ENCODE results near the gene PSAT1. TPM values are rescaled to one million over a fixed set of nuclear protein-coding genes. Genes with fewer than 3 reads are reported as not detected.
A peak's percentile ranks its signal among the peaks of the same experiment; 100 is the strongest.

PSAT1 gene
- total and polyA plus RNA-seq, 2 of the 13 experiments (the other 11 are each of a cell fraction or from before 2014, with no cell fraction given) = 135 to 229 TPM

DNA sequence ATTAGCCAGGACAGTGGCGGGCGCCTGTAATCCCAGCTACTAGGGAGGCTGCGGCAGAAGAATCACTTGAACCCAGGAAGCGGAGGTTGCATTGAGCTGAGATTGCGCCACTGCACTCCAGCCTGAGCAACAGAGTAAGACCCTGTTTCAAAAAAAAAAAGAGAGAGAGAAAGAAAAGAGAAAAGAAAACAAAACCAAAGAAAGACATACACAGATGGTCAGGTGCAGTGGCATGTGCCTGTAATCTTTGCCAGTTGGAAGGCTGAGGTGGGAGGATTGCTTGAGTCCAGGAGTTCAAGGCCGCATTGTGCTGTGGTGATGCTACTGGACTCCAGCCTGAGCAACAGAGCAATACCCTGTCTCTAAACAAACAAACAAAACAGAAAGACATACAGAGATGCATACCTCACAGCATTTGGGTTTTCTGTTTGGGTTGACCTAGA lies 10.0 kb upstream of the PSAT1 start (continued):
- TF ChIP-seq GPN1 (CRISPR knock-in tag; IDR thresholded peaks at IDR 0.05; ENCODE audit: borderline replicate concordance) (no peak), ZNF329 (CRISPR knock-in tag; IDR thresholded peaks at IDR 0.05; ENCODE audit: low read depth) (no peak), POGZ (CRISPR knock-in tag; IDR thresholded peaks at IDR 0.05) (peak; percentile 88), SP2 (CRISPR knock-in tag; IDR thresholded peaks at IDR 0.05) (no peak), CBX2 (IDR thresholded peaks at IDR 0.05; ENCODE audit: low read depth, low read length) (no peak), CBX2 (CRISPR knock-in tag; IDR thresholded peaks at IDR 0.05; ENCODE audit: low read depth) (no peak), RAD51 (IDR thresholded peaks at IDR 0.05; ENCODE audit: borderline replicate concordance) (peak; percentile 28; the same call in 1 of the 2 replicates), THYN1 (CRISPR knock-in tag; IDR thresholded peaks at IDR 0.05; ENCODE audit: borderline replicate concordance, low read depth) (peak; percentile 38; the same call in 1 of the 2 replicates), CHCHD3 (CRISPR knock-in tag; IDR thresholded peaks at IDR 0.05) (no peak), KLF9 (CRISPR knock-in tag; IDR thresholded peaks at IDR 0.05; ENCODE audit: low read depth) (no peak), ZFP90 (CRISPR knock-in tag; IDR thresholded peaks at IDR 0.05; ENCODE audit: borderline replicate concordance) (no peak), NCOA1 (CRISPR knock-in tag; IDR thresholded peaks at IDR 0.05) (peak; percentile 56; the same call in 1 of the 2 replicates), ZNF296 (CRISPR knock-in tag; conservative IDR thresholded peaks at IDR 0.05) (no peak), NCOR1 (IDR thresholded peaks at IDR 0.05; ENCODE audit: borderline replicate concordance, low read length) (peak; percentile 84), SP1 (IDR thresholded peaks at IDR 0.05) (no peak), SP1 (CRISPR knock-in tag; IDR thresholded peaks at IDR 0.05) (no peak), ZNF781 (CRISPR knock-in tag; IDR thresholded peaks at IDR 0.05; ENCODE audit: borderline replicate concordance, not compliant biosample characterization) (no peak), HDAC2 (CRISPR knock-in tag; IDR thresholded peaks at IDR 0.05) (peak; percentile 92), ZNF143 (CRISPR knock-in tag; IDR thresholded peaks at IDR 0.05) (no peak), ZNF792 (CRISPR knock-in tag; IDR thresholded peaks at IDR 0.05) (0 out of 2 replicates have a peak, but pooled peaks have one; percentile 19), RNF2 (conservative IDR thresholded peaks at IDR 0.05; ENCODE audit: low read depth) (0 out of 2 replicates have a peak, but pooled peaks have one; percentile 20)
- TF ChIP-seq, protein P1, sequence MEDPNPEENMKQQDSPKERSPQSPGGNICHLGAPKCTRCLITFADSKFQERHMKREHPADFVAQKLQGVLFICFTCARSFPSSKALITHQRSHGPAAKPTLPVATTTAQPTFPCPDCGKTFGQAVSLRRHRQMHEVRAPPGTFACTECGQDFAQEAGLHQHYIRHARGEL (CRISPR knock-in tag; IDR thresholded peaks at IDR 0.05) = no peak
- TF ChIP-seq, protein P2, sequence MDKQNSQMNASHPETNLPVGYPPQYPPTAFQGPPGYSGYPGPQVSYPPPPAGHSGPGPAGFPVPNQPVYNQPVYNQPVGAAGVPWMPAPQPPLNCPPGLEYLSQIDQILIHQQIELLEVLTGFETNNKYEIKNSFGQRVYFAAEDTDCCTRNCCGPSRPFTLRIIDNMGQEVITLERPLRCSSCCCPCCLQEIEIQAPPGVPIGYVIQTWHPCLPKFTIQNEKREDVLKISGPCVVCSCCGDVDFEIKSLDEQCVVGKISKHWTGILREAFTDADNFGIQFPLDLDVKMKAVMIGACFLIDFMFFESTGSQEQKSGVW (CRISPR knock-in tag; IDR thresholded peaks at IDR 0.05; ENCODE audit: borderline replicate concordance) = no peak
- TF ChIP-seq, protein P3, sequence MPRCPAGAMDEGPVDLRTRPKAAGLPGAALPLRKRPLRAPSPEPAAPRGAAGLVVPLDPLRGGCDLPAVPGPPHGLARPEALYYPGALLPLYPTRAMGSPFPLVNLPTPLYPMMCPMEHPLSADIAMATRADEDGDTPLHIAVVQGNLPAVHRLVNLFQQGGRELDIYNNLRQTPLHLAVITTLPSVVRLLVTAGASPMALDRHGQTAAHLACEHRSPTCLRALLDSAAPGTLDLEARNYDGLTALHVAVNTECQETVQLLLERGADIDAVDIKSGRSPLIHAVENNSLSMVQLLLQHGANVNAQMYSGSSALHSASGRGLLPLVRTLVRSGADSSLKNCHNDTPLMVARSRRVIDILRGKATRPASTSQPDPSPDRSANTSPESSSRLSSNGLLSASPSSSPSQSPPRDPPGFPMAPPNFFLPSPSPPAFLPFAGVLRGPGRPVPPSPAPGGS (CRISPR knock-in tag; IDR thresholded peaks at IDR 0.05) = no peak
- TF ChIP-seq, protein P4, sequence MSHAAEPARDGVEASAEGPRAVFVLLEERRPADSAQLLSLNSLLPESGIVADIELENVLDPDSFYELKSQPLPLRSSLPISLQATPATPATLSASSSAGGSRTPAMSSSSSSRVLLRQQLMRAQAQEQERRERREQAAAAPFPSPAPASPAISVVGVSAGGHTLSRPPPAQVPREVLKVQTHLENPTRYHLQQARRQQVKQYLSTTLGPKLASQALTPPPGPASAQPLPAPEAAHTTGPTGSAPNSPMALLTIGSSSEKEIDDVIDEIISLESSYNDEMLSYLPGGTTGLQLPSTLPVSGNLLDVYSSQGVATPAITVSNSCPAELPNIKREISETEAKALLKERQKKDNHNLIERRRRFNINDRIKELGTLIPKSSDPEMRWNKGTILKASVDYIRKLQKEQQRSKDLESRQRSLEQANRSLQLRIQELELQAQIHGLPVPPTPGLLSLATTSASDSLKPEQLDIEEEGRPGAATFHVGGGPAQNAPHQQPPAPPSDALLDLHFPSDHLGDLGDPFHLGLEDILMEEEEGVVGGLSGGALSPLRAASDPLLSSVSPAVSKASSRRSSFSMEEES (CRISPR knock-in tag; IDR thresholded peaks at IDR 0.05) = peak; percentile 82; the same call in 1 of the 2 replicates
- TF ChIP-seq, protein P5, sequence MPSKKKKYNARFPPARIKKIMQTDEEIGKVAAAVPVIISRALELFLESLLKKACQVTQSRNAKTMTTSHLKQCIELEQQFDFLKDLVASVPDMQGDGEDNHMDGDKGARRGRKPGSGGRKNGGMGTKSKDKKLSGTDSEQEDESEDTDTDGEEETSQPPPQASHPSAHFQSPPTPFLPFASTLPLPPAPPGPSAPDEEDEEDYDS (CRISPR knock-in tag; IDR thresholded peaks at IDR 0.05) = peak; percentile 24; the same call in 1 of the 2 replicates
- TF ChIP-seq, protein P6, sequence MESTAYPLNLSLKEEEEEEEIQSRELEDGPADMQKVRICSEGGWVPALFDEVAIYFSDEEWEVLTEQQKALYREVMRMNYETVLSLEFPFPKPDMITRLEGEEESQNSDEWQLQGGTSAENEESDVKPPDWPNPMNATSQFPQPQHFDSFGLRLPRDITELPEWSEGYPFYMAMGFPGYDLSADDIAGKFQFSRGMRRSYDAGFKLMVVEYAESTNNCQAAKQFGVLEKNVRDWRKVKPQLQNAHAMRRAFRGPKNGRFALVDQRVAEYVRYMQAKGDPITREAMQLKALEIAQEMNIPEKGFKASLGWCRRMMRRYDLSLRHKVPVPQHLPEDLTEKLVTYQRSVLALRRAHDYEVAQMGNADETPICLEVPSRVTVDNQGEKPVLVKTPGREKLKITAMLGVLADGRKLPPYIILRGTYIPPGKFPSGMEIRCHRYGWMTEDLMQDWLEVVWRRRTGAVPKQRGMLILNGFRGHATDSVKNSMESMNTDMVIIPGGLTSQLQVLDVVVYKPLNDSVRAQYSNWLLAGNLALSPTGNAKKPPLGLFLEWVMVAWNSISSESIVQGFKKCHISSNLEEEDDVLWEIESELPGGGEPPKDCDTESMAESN (CRISPR knock-in tag; conservative IDR thresholded peaks at IDR 0.05) = peak; percentile 63; the same call in 1 of the 2 replicates

Data from HepG2 (cell line).